Nephron (organoid): ENCODE data around the gene COPS2.
"Not testable (repeated sequence)": the region's sequence is repeated elsewhere in the genome, so short reads cannot be mapped to it uniquely, and the experiment has no call there.

Experiments
- H3K27ac Mint-ChIP-seq, 3 experiments: 2 replicates each; pipeline ENCODE4 v1.8.0; 2020; ENCODE audit warnings: mixed read lengths in 3 of 3, mild to moderate bottlenecking in 2 of 3, moderate library complexity in 1 of 3
- H3K27me3 Mint-ChIP-seq: 2 replicates; pipeline ENCODE4 v1.8.0; 2021; ENCODE audit warnings: low read depth, mild to moderate bottlenecking, moderate library complexity, mixed read lengths
- H3K36me3 Mint-ChIP-seq: 2 replicates; pipeline ENCODE4 v1.8.0; 2020; ENCODE audit warnings: low read depth, mixed read lengths
- H3K4me1 Mint-ChIP-seq: 2 replicates; pipeline ENCODE4 v1.8.0; 2020; ENCODE audit warnings: mixed read lengths
- H3K4me3 Mint-ChIP-seq, 3 experiments: 2 replicates each; pipeline ENCODE4 v1.8.0; 2020; ENCODE audit warnings: mild to moderate bottlenecking in 3 of 3, mixed read lengths in 3 of 3, moderate library complexity in 2 of 3
- H3K9me3 Mint-ChIP-seq: 2 replicates; pipeline ENCODE4 v1.8.0; 2020; ENCODE audit warnings: mixed read lengths
- CTCF ChIP-seq, 3 experiments: fragments of 200-600 bp; sonication (generic); IDR thresholded peaks; one replicate each; pipeline ENCODE4 v1.5.0; 2021; ENCODE audit warnings: antibody characterized with exemption in 3 of 3; ENCODE audit not compliant: unreplicated experiment in 3 of 3

COPS2 gene

GRCh38 chr15:49189631-49190030 is 34.2 kb upstream of the COPS2 start:
- Mint-ChIP-seq H3K4me3 (no peak overlapping the region), H3K4me1 (no peaks in the 10 kb centered on the region), H3K36me3 (peaks cover 20% of the 10 kb centered on the region), H3K9me3 (peaks cover 18% of the 10 kb centered on the region), H3K27ac (no peak overlapping the region), H3K27me3 (no peaks in the 10 kb centered on the region)
- no peak for TF ChIP-seq CTCF (IDR thresholded peaks at IDR 0.05; ENCODE audit: unreplicated experiment in 3 of 3)

- no peak for TF ChIP-seq CTCF (IDR thresholded peaks at IDR 0.05; ENCODE audit: unreplicated experiment in 3 of 3)
- Mint-ChIP-seq H3K9me3 (peaks cover 21% of the 10 kb centered on the region), H3K27ac (no peak overlapping the region), H3K36me3 (peaks cover 27% of the 10 kb centered on the region), H3K4me3 (no peak overlapping the region), H3K27me3 (no peaks in the 10 kb centered on the region), H3K4me1 (no peaks in the 10 kb centered on the region)
These were observed 33.5 kb upstream of the COPS2 start for GRCh38 chr15:49188933-49189332.

GRCh38 chr15:49187549-49188245 is 32.3 kb upstream of the COPS2 start:
- peaks cover 23% of the 10 kb centered on the region for H3K9me3 Mint-ChIP-seq
- no peak overlapping the region for H3K27ac Mint-ChIP-seq
- no peak overlapping the region for H3K4me3 Mint-ChIP-seq
- H3K27me3 Mint-ChIP-seq, result no peaks in the 10 kb centered on the region
- no peaks in the 10 kb centered on the region for H3K4me1 Mint-ChIP-seq
- TF ChIP-seq CTCF (IDR thresholded peaks at IDR 0.05; ENCODE audit: unreplicated experiment in 3 of 3), result no peak
- H3K36me3 Mint-ChIP-seq, result peaks cover 29% of the 10 kb centered on the region

- no peaks in the 10 kb centered on the region for H3K27me3 Mint-ChIP-seq
- no peak for TF ChIP-seq CTCF (IDR thresholded peaks at IDR 0.05; ENCODE audit: unreplicated experiment in 3 of 3)
- H3K36me3 Mint-ChIP-seq, result peaks cover 33% of the 10 kb centered on the region
- no peak overlapping the region for H3K4me3 Mint-ChIP-seq
- no peak overlapping the region for H3K27ac Mint-ChIP-seq
- no peaks in the 10 kb centered on the region for H3K4me1 Mint-ChIP-seq
- peaks cover 23% of the 10 kb centered on the region for H3K9me3 Mint-ChIP-seq
These were observed 30.1 kb upstream of the COPS2 start for GRCh38 chr15:49185473-49185872.

GRCh38 chr15:49183741-49184140 is 28.3 kb upstream of the COPS2 start:
- Mint-ChIP-seq H3K9me3 (peaks cover 23% of the 10 kb centered on the region), H3K36me3 (peaks cover 33% of the 10 kb centered on the region)
- H3K27me3 Mint-ChIP-seq, H3K4me3 Mint-ChIP-seq, H3K4me1 Mint-ChIP-seq, H3K27ac Mint-ChIP-seq: not testable (repeated sequence)

- no peaks in the 10 kb centered on the region for H3K4me1 Mint-ChIP-seq
- H3K27ac Mint-ChIP-seq, result no peak overlapping the region
- H3K9me3 Mint-ChIP-seq, result peaks cover 23% of the 10 kb centered on the region
These were observed 26.7 kb upstream of the COPS2 start for GRCh38 chr15:49182128-49182527.

More at GRCh38 chr15:49182128-49182527, 26.7 kb upstream of the COPS2 start:
- Mint-ChIP-seq H3K27me3 (no peaks in the 10 kb centered on the region), H3K36me3 (peaks cover 33% of the 10 kb centered on the region), H3K4me3 (no peak overlapping the region)
- TF ChIP-seq CTCF (IDR thresholded peaks at IDR 0.05; ENCODE audit: unreplicated experiment in 3 of 3), result no peak
